DND-41 (cell line): ENCODE measurements around the gene DHH.

Experiments used
- ATAC-seq: fragments of 200-7000 bp; cut with Tn5 transposase; 3 replicates; pipeline ENCODE4 v1.9.1; 2021; ENCODE audit warnings: low read depth; ENCODE audit not compliant: insufficient read depth
- DNase-seq: peaks from one replicate; pipeline ENCODE4 v3.0.0-alpha.2; 2020
- H2AFZ ChIP-seq: 2 replicates; pipeline ENCODE4 v1.6.0; 2012; ENCODE audit warnings: low read depth, low read length
- H3K27ac ChIP-seq: 2 replicates; pipeline ENCODE4 v1.5.1; 2012; ENCODE audit warnings: low read length, inconsistent platforms
- H3K27me3 ChIP-seq: fragments of 200-600 bp; sonication (generic); 2 replicates; pipeline ENCODE4 v1.6.0; 2012; ENCODE audit warnings: low read length, mild to moderate bottlenecking, inconsistent platforms; ENCODE audit not compliant: insufficient read depth, poor library complexity
- H3K36me3 ChIP-seq: 2 replicates; pipeline ENCODE4 v1.5.1; 2012; ENCODE audit warnings: low read length, inconsistent platforms; ENCODE audit not compliant: insufficient read depth
- H3K4me1 ChIP-seq: 2 replicates; pipeline ENCODE4 v1.5.1; 2012; ENCODE audit warnings: mild to moderate bottlenecking, low read length; ENCODE audit not compliant: insufficient read depth
- H3K4me2 ChIP-seq: 2 replicates; pipeline ENCODE4 v1.6.0; 2012; ENCODE audit warnings: mild to moderate bottlenecking, moderate library complexity, low read length, inconsistent platforms; ENCODE audit not compliant: insufficient read depth
- H3K4me3 ChIP-seq, 2 experiments: fragments of 200-600 bp in 1 of 2; shearing (Covaris generic) in 1 of 2; 2 replicates each; pipeline ENCODE4 v1.5.1; 2012 to 2016; ENCODE audit warnings: inconsistent platforms in 2 of 2, low read length in 2 of 2, mild to moderate bottlenecking in 2 of 2, low read depth in 1 of 2, moderate library complexity in 1 of 2
- H3K79me2 ChIP-seq: 2 replicates; pipeline ENCODE4 v1.6.0; 2012; ENCODE audit warnings: low read length, inconsistent platforms; ENCODE audit not compliant: insufficient read depth
- H3K9ac ChIP-seq: 2 replicates; pipeline ENCODE4 v1.6.0; 2012; ENCODE audit warnings: low read depth, mild to moderate bottlenecking, inconsistent platforms, low read length, moderate library complexity
- H3K9me3 ChIP-seq: 2 replicates; pipeline ENCODE4 v1.5.1; 2012; ENCODE audit warnings: low read length, moderate library complexity, mild to moderate bottlenecking, inconsistent platforms; ENCODE audit not compliant: insufficient read depth, severe bottlenecking
- H4K20me1 ChIP-seq: 2 replicates; pipeline ENCODE4 v1.6.0; 2012; ENCODE audit warnings: low read length; ENCODE audit not compliant: insufficient read depth
- CTCF ChIP-seq: IDR thresholded peaks from 2 replicates; pipeline ENCODE4 v1.5.1; 2012; ENCODE audit warnings: borderline replicate concordance, low read length, moderate library complexity, mild to moderate bottlenecking; ENCODE audit not compliant: poor library complexity, severe bottlenecking; ENCODE audit errors: extremely low read depth
- EZH2 ChIP-seq: IDR thresholded peaks from 3 replicates; pipeline ENCODE4 v1.6.1; 2012; ENCODE audit warnings: borderline replicate concordance, low read depth, mild to moderate bottlenecking, moderate library complexity, low read length, inconsistent platforms; ENCODE audit not compliant: severe bottlenecking

The DHH gene

GRCh38 chr12:49094160-49094974, at the start of gene DHH:
TSS of gene DHH (minus strand) at chr12:49094801. CDS start at chr12:49094512, 289 bp downstream.
- Histone ChIP-seq H3K27ac (no peak within 1 kb of the TSS), H3K4me3 (no peak within 1 kb of the TSS)

GRCh38 chr12:49144384-49144783, 49.8 kb upstream of the DHH start:
- no peaks in the 10 kb centered on the region for H3K9me3 ChIP-seq
- TF ChIP-seq EZH2 (no peak), CTCF (no peak)
- no peak overlapping the region for H3K4me2 ChIP-seq
- no peaks in the 10 kb centered on the region for H3K4me1 ChIP-seq
- H2AFZ ChIP-seq = no peak overlapping the region
- H4K20me1 ChIP-seq = no peaks in the 10 kb centered on the region
- no peaks in the 10 kb centered on the region for H3K27me3 ChIP-seq
- DNase-seq = no peak
- H3K79me2 ChIP-seq = no peaks in the 10 kb centered on the region
- no peak overlapping the region for H3K9ac ChIP-seq
- no peak for ATAC-seq
- H3K27ac ChIP-seq = no peak overlapping the region
- no peak overlapping the region for H3K4me3 ChIP-seq
- H3K36me3 ChIP-seq = no peaks in the 10 kb centered on the region

More at GRCh38 chr12:49094160-49094974, at the start of gene DHH:
- no peak for TF ChIP-seq CTCF
- no peak for TF ChIP-seq EZH2
- Histone ChIP-seq H3K36me3 (peaks cover 20% of the 10 kb centered on the region), H3K9ac (no peak within 1 kb of the TSS), H2AFZ (no peak within 1 kb of the TSS), H3K27me3 (peaks cover 35% of the 10 kb centered on the region), H3K9me3 (no peaks in the 10 kb centered on the region), H4K20me1 (no peaks in the 10 kb centered on the region; the same call in 1 of the 2 replicates), H3K4me2 (no peak within 1 kb of the TSS), H3K4me1 (peaks cover 21% of the 10 kb centered on the region), H3K79me2 (no peaks in the 10 kb centered on the region)
- DNase-seq = no peak
- ATAC-seq = no peak

- Histone ChIP-seq H3K27ac (no peak overlapping the region), H3K27me3 (no peaks in the 10 kb centered on the region), H3K79me2 (peaks cover 2% of the 10 kb centered on the region; the same call in 1 of the 2 replicates), H4K20me1 (no peaks in the 10 kb centered on the region), H2AFZ (no peak overlapping the region), H3K4me1 (no peaks in the 10 kb centered on the region), H3K4me3 (no peak overlapping the region), H3K36me3 (no peaks in the 10 kb centered on the region), H3K9ac (no peak overlapping the region), H3K4me2 (no peak overlapping the region), H3K9me3 (no peaks in the 10 kb centered on the region)
- TF ChIP-seq CTCF = no peak
- no peak for TF ChIP-seq EZH2
- DNase-seq (no peak), ATAC-seq (no peak)
Observed at GRCh38 chr12:49138999-49139398, 44.4 kb upstream of the DHH start.
